NT2/D1 (cell line): Measurements from ENCODE around the gene KRTDAP.

ENCODE experiments used
- SUZ12 ChIP-seq: IDR thresholded peaks from 2 replicates; pipeline ENCODE4 v1.6.1; 2011; ENCODE audit not compliant: insufficient read length, insufficient read depth; ENCODE audit errors: extremely low read depth
- YY1 ChIP-seq: IDR thresholded peaks from 2 replicates; pipeline ENCODE4 v1.6.1; 2011; ENCODE audit not compliant: insufficient read length, insufficient read depth
- ZNF274 ChIP-seq: IDR thresholded peaks from 2 replicates; pipeline ENCODE4 v1.6.1; 2011; ENCODE audit warnings: mild to moderate bottlenecking, low read depth, low read length

DNA sequence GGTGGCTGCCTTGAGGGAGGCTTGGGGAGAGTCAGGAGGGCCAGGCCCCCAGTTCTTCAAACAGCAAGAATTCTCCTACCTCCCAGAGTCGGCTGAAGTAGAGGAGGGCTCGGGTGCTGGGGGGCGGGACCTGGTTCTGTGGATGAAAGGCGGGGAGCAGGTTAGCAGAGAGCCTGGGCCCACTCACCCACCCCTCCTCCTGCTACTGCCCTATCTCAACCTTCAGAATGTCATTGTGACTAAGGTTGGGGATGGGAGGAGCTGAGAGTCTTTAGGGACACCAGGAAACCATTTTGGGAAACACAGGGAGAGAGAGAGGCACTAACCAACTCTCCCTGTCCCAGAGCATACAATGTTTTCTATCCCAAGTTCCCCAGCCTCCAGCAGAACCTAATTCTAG is 12.5 kb upstream of the KRTDAP start:
- TF ChIP-seq YY1 (no peak), ZNF274 (no peak), SUZ12 (no peak)
